HL-60 (cell line): ENCODE data around the gene CITED2.
"Not testable (repeated sequence)": the region's sequence is repeated elsewhere in the genome, so short reads cannot be mapped to it uniquely, and the experiment has no call there.

Source experiments
- DNase-seq, 2 experiments: peaks; one replicate each; pipeline ENCODE4 v3.0.0-alpha.2; 2010 to 2020; ENCODE audit warnings: low read depth in 1 of 2, low spot score in 1 of 2
- H3K27ac ChIP-seq: fragments of 250-450 bp; sonication (Bioruptor Pico); replicated peaks from 2 replicates; pipeline ENCODE4 v1.5.1; 2020; ENCODE audit warnings: mild to moderate bottlenecking, moderate library complexity
- H3K27me3 ChIP-seq: fragments of 250-450 bp; sonication (Bioruptor Pico); 2 replicates; pipeline ENCODE4 v1.5.1; 2021; ENCODE audit warnings: mild to moderate bottlenecking, moderate library complexity; ENCODE audit not compliant: insufficient read depth, poor library complexity, severe bottlenecking
- H3K4me3 ChIP-seq: replicated peaks from 2 replicates; pipeline ENCODE4 v1.5.1; 2011; ENCODE audit warnings: mild to moderate bottlenecking, control low read depth, low read length; ENCODE audit not compliant: insufficient read depth
- GABPA ChIP-seq: IDR thresholded peaks from 2 replicates; pipeline ENCODE4 v1.6.1; 2012; ENCODE audit warnings: low read depth
- POLR2AphosphoS5 ChIP-seq: IDR thresholded peaks from 2 replicates; pipeline ENCODE4 v1.6.1; 2012; ENCODE audit warnings: low read depth
- SPI1 ChIP-seq: IDR thresholded peaks from 2 replicates; pipeline ENCODE4 v1.6.1; 2012; ENCODE audit warnings: low read depth, mild to moderate bottlenecking, borderline replicate concordance
- TF ChIP-seq, protein P1 (sequence below): IDR thresholded peaks from 2 replicates; pipeline ENCODE4 v1.6.1; 2012; ENCODE audit warnings: low read depth; ENCODE audit not compliant: insufficient replicate concordance
- TF ChIP-seq, protein P2 (sequence below): IDR thresholded peaks from one replicate; pipeline ENCODE4 v1.5.1; 2011; ENCODE audit warnings: low read length, control low read depth, inconsistent platforms; ENCODE audit not compliant: insufficient read depth

CITED2 gene

DNA sequence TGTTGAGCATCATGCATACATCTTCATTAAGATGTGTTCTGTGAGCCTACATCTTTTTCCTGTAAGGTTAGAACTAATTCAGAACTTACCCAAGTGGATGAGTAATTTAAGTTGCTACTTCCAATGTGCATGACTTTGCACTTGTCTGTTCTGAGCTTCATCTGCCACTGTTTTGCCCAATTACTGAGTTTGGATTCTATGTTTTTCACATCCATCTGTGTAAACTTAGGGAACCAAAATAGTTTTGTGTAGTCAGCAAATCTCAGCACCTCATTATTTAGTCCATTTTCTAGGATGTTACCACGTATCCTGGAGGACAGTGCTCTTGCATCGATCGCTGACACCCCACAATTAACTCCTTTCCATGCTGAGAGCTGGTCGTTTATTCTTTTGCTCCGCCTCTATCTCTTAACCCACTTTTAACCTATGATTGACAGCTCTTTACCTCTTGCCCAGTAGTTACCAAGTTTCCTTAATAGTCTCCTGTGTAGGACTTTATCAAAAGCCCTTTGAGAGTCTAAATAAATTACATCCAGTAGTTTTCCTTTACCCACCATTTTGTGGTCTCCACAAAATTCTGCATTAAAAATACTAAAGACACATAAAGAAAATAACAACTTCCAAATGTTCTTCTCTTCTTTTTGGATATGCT lies 44.2 kb upstream of the CITED2 start:
- Histone ChIP-seq H3K27ac (no peak overlapping the region), H3K4me3 (no peak overlapping the region), H3K27me3 (no peaks in the 10 kb centered on the region)
- TF ChIP-seq, protein P1, sequence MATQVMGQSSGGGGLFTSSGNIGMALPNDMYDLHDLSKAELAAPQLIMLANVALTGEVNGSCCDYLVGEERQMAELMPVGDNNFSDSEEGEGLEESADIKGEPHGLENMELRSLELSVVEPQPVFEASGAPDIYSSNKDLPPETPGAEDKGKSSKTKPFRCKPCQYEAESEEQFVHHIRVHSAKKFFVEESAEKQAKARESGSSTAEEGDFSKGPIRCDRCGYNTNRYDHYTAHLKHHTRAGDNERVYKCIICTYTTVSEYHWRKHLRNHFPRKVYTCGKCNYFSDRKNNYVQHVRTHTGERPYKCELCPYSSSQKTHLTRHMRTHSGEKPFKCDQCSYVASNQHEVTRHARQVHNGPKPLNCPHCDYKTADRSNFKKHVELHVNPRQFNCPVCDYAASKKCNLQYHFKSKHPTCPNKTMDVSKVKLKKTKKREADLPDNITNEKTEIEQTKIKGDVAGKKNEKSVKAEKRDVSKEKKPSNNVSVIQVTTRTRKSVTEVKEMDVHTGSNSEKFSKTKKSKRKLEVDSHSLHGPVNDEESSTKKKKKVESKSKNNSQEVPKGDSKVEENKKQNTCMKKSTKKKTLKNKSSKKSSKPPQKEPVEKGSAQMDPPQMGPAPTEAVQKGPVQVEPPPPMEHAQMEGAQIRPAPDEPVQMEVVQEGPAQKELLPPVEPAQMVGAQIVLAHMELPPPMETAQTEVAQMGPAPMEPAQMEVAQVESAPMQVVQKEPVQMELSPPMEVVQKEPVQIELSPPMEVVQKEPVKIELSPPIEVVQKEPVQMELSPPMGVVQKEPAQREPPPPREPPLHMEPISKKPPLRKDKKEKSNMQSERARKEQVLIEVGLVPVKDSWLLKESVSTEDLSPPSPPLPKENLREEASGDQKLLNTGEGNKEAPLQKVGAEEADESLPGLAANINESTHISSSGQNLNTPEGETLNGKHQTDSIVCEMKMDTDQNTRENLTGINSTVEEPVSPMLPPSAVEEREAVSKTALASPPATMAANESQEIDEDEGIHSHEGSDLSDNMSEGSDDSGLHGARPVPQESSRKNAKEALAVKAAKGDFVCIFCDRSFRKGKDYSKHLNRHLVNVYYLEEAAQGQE = no peak
- TF ChIP-seq POLR2AphosphoS5 = no peak
- TF ChIP-seq GABPA = no peak
- TF ChIP-seq, protein P2, sequence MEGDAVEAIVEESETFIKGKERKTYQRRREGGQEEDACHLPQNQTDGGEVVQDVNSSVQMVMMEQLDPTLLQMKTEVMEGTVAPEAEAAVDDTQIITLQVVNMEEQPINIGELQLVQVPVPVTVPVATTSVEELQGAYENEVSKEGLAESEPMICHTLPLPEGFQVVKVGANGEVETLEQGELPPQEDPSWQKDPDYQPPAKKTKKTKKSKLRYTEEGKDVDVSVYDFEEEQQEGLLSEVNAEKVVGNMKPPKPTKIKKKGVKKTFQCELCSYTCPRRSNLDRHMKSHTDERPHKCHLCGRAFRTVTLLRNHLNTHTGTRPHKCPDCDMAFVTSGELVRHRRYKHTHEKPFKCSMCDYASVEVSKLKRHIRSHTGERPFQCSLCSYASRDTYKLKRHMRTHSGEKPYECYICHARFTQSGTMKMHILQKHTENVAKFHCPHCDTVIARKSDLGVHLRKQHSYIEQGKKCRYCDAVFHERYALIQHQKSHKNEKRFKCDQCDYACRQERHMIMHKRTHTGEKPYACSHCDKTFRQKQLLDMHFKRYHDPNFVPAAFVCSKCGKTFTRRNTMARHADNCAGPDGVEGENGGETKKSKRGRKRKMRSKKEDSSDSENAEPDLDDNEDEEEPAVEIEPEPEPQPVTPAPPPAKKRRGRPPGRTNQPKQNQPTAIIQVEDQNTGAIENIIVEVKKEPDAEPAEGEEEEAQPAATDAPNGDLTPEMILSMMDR = no peak
- no peak for DNase-seq

DNA sequence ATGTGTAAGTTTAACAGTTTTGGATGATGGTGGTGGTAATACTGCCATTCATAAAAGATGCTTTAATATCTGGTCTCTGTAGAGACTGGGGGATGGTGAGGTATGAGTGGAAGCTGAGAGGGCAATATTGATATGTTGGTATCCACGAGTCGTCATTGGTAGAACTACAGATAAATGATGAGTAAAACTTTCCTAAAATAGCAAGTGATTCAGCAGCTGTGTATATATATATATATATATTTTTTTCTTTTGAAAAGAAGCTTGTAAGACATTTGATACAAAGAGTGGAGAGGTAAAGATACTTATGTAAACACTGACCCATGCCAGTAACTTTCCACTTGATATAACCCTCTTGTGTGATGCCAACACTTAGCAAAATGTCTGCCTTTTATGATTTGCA lies 41.7 kb upstream of the CITED2 start:
- TF ChIP-seq, protein P2 = no peak
- no peak for TF ChIP-seq POLR2AphosphoS5
- no peak for TF ChIP-seq SPI1
- TF ChIP-seq, protein P1 = no peak
- no peak for TF ChIP-seq GABPA
- Histone ChIP-seq H3K27me3 (no peaks in the 10 kb centered on the region), H3K27ac (no peak overlapping the region), H3K4me3 (no peak overlapping the region)
- no peak for DNase-seq

DNA sequence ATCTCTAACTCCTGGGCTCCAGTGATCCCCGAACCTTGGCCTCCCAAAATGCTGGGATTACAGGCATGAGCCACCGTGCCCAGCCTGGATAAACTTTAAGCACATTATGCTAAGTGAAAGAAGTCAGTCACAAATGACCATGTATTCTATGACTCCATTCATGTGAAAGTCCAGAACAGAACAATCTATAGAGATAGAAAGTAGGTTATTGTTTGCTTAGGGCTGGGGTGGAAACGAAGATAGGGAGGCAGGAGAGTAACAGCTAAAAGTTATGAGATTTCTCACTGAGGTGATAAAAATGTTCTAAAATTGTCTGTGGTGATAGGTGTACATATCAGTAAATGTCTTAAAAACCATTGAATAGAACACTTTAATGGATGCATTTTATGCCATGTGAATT lies 40.9 kb upstream of the CITED2 start:
- TF ChIP-seq POLR2AphosphoS5 (no peak), SPI1 (no peak), GABPA (no peak)
- TF ChIP-seq, protein P1 = no peak
- TF ChIP-seq, protein P2 = no peak
- DNase-seq = no peak
- no peaks in the 10 kb centered on the region for H3K27me3 ChIP-seq
- H3K27ac ChIP-seq = no peak overlapping the region
- no peak overlapping the region for H3K4me3 ChIP-seq

DNA sequence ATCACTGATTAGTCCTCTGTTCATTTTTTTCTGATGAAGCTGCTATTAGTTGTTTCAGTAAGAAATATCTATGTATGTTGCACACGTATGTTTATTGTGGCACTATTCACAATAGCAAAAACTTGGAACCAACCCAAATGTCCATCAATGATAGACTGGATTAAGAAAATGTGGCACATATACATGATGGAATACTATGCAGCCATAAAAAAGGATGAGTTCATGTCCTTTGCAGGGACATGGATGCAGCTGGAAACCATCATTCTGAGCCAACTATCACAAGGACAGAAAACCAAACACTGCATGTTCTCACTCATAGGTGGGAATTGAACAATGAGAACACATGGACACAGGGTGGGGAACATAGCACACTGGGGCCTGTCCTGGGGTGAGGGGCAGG lies 37.7 kb upstream of the CITED2 start:
- not testable (repeated sequence) for DNase-seq, H3K27ac ChIP-seq, H3K27me3 ChIP-seq, H3K4me3 ChIP-seq
